GM18951 (cell line): Measurements from ENCODE around the gene POT1.
"Not testable (repeated sequence)": the region's sequence is repeated elsewhere in the genome, so short reads cannot be mapped to it uniquely, and the experiment has no call there.

Source experiments
- POLR2A ChIP-seq: IDR thresholded peaks from 4 replicates; pipeline ENCODE4 v1.6.1; 2011; ENCODE audit warnings: mild to moderate bottlenecking; ENCODE audit not compliant: insufficient read length, insufficient read depth; ENCODE audit errors: extremely low read depth
- in situ Hi-C: fragments of 300-500 bp; cut with MboI; formaldehyde crosslinking; loops from one replicate; pipeline ENCODE4 v1.12.0; 2022; ENCODE audit warnings: low sequenced_read_pairs, mixed read lengths, inconsistent platforms; ENCODE audit not compliant: unreplicated experiment

The POT1 gene, protein sequence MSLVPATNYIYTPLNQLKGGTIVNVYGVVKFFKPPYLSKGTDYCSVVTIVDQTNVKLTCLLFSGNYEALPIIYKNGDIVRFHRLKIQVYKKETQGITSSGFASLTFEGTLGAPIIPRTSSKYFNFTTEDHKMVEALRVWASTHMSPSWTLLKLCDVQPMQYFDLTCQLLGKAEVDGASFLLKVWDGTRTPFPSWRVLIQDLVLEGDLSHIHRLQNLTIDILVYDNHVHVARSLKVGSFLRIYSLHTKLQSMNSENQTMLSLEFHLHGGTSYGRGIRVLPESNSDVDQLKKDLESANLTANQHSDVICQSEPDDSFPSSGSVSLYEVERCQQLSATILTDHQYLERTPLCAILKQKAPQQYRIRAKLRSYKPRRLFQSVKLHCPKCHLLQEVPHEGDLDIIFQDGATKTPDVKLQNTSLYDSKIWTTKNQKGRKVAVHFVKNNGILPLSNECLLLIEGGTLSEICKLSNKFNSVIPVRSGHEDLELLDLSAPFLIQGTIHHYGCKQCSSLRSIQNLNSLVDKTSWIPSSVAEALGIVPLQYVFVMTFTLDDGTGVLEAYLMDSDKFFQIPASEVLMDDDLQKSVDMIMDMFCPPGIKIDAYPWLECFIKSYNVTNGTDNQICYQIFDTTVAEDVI

DNA sequence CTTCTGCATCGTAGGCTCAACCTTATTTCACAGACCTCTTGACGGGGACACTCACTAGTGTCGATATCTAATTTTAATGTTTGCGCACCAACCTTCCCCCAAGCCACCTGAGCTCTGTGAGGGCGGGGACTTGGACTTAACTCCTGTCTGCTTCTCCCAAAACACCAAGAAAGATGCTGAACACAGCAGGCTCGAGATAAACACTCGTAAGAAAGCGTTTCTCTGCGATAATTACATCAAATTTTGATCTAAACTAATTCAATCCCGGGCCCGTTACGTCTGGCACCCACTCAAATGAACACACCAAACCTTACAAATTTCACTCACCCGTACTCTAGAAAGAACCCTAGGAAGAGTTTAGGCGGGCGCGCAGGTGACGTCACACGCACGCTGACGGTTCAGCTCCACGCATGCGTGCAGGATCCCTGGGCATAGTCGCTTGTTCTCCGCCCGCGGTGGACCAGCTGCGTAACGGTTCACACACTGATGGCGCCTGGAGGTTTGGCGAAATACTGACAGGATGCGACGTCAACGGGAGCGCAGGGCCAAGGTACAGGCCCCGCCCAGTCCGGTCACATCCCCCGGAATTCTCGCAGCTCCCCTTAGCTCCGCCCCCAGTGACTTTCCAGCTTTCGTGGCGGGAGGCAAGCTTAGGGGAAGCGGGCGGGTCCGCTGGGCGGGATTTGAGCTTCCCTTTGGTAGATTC, at the start of gene POT1:
Gene POT1, minus strand, starts transcription at position 359 of the 706 bp plus-strand sequence. CDS start 32,652 bp downstream, outside the sequence.
- in situ Hi-C loops, result no loop called here
- TF ChIP-seq POLR2A, result peak; percentile 77

DNA sequence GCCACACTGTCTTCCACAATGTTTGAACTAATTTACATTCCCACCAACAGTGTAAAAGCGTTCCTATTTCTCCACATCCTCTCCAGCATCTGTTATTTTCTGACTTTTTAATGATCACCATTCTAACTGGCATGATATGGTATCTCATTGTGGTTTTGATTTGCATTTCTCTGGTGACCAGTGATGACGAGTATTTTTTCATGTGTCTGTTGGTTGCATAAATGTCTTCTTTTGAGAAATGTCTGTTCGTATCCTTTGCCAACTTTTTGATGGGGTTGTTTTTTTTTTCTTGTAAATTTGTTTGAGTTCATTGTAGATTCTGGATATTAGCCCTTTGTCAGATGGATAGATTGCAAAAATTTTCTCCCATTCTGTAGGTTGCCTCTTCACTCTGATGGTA, 45.5 kb upstream of the POT1 start:
- in situ Hi-C loops, result not testable (repeated sequence)

DNA sequence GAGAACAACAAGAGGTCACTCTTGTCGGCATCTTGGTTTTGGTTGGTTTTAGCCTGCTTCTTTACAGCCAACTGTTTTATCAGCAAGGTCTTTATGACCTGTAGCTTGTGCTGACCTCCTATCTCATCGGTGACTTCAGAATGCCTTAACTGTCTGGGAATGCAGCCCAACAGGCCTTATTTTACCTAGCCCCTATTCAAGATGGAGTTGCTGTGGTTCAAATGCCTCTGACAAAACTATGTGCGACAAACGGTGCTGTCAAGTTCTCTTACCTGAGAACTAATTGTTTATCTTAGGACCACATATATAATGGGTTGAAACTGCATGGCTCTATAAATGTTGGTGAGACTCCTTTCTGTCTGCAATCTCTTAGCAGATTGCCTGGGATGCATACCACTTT, 35.9 kb upstream of the POT1 start:
- no peak for TF ChIP-seq POLR2A
- in situ Hi-C loops, result no loop called here

DNA sequence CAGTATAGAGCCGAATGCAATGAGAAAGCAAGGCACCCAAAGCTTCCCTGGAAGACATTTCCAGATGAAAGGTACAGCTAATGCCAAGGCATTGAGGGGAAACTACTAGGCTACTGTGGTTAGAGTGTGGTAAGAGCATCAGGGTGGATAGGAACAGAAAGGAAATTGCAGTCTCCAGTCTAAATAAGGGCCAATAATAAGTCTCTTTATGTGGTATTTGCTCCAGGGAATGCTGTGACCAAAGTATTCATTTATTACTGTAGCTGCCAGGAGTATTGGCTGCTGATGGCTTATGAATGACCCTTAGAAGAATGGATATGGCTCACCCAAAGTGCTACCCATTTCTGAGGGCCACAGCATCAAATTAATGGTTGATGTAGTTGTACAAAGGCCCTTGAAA, 30.1 kb upstream of the POT1 start:
- TF ChIP-seq POLR2A, result no peak
- in situ Hi-C loops, result no loop called here

DNA sequence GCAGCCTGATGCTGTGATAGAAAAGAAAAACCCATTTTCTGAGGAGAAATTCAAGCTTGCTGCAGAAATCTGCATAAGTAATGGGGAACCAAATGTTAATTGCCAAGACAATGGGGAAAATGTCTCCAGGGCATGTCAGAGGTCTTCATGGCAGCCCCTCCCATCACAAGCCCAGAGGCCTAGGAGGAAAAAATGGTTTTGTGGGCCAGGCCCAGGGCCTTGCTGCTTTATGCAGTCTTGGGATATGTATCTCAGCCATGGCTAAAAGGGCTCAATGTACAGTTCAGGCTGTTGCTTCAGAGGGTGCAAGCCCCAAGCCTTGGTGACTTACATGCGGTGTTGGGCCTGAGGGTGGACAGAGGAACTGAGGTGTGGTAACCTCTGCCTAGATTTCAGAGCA, 28.3 kb upstream of the POT1 start:
- in situ Hi-C loops, result not testable (repeated sequence)

DNA sequence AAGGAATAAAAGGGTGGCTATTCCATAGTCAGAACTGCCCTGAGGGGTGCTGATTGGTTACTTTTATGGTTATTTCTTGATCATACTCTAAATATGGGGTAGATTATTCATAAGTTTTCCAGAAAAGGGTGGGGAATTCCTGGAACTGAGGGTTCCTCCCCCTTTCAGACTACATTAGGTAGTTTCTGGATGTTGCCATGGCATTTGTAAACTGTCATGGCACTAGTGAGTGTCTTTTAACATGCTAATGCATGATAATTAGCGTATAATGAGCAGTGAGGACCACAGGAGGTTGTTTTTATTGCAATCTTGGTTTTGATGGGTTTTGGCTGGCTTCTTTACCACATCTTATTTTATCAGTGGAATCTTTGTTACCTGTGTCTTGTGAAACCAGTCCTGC, 26.5 kb upstream of the POT1 start:
- in situ Hi-C loops, result no loop called here
- TF ChIP-seq POLR2A, result no peak

DNA sequence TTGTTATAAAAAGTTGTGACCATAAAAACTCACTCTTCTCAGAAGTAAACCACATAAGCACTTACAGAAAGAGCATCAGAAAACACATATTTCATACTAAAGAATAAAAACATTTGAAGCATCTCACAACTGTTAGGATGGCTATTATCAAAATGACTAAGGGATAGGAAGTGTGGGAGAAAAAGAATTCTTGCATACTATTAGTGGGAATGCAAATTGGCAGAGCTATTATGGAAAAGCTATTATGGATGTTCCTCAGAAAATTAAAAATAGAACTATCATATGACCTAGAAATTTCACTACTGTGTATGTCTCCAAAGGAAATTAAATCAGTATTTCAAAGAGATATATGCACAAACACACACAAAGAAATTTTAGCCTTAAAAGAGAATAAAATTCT, 25.2 kb upstream of the POT1 start:
- in situ Hi-C loops, result no loop called here
- TF ChIP-seq POLR2A, result no peak

DNA sequence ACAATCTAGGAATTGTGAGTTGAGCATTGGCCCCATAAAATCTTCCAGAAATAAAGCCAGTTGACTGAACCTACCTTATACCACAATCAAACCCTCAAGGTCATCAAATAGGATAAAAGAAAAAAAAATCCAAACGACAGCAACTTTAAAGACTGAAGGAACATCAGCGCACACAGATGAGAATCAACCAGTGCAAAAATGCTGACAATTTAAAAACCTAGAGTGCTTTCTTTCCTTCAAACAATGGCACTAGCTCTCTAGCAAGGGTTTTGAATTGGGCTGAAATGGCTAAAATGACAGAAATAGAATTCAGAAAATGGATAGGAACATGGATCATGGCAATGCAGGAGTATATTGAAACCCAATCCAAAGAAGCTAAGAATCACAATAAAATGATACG, 16.1 kb upstream of the POT1 start:
- in situ Hi-C loops, result no loop called here
- no peak for TF ChIP-seq POLR2A

DNA sequence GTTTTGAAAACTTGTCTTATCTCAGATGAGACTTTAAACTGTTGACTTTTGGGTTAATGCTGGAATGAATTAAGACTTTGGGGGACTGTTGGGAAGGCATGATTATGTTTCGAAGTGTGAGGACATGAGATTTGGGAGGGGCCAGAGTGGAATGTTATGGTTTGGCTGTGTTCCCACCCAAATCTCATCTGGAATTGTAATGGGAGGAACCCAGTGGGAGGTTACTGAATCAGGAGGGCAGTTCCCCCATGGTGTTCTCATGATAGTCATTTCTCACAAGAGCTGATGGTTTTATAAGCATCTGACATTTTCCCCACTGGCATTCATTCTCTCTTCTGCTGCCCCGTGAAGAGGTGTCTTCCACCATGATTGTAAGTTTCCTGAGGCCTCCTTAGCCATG, 13.8 kb upstream of the POT1 start:
- TF ChIP-seq POLR2A, result no peak
- in situ Hi-C loops, result no loop called here

DNA sequence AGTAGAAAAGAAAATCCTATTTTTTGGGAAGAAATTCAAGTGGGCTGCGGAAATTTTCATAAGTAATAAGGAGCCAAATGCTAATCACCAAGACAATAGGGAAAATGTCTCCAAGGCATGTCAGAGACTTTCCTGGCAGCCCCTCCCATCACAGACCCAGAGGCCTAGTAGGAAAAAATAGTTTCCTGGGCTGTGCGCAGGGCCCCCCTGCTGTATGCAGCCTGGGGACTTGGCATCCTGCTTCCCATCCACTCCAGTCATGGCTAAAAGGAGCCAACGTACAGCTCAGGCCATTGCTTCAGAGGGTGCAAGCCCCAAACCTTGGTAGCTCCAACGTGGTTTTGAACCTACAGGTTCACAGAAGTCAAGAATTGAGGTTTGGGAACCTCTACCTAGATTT, 12.8 kb upstream of the POT1 start:
- in situ Hi-C loops, result no loop called here
- TF ChIP-seq POLR2A, result no peak

DNA sequence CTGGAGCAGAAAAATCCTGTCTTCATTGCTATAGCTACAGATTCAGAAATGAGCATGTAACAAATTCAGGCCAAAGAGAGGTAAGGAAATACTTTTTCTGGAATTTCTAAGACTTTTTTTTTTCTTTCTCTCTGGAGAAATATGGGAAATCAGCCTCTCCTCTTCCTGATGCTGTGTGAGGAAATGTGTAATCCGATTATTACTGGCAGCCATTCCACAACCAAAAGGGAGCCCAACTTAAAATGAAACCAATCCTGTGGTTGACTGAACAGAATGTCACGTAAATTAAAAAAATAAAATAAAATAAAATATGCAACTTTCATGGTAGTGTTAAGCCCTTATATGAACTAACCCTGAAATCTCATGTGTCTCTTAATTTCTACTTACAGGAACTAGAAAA, 10.7 kb upstream of the POT1 start:
- in situ Hi-C loops, result no loop called here
- TF ChIP-seq POLR2A, result no peak

DNA sequence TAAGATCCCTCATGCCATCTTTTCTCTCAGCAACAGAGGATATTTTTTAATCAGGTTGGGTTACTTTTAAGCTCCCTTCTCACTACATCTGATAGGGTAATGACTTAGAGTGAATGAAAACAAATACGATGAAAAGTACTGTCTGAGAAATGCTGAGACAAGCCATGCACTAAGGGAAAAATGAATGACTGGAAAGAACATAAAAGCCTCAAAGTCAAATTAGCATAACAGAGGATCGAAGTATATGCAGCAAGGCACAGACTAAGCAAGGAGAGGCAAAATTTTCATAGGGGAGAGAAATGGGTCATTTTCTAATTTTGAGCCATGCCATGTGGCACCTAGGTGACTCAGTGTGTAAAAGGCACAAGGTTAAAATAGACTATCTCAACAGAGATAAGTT, 8.5 kb upstream of the POT1 start:
- in situ Hi-C loops, result no loop called here
- TF ChIP-seq POLR2A, result no peak

DNA sequence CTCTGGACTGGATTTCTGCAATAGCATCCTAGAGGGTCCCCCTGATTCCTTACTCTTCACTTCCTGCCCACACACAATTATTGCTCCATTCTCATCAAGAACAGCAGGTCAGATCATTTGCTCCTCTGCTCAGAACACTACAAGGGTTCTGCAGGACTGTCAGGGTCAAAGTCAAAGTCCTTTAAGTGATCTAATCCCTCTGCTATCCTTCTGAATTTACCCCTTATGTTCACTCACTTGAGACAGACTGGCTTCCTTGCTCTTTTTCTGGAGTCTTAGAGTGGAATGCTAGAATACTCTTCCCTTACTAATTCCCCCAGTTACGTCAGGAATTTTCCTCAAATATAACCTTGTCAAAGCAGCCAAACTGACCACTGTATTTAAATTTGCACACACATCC, 7.5 kb upstream of the POT1 start:
- no peak for TF ChIP-seq POLR2A
- in situ Hi-C loops, result no loop called here

DNA sequence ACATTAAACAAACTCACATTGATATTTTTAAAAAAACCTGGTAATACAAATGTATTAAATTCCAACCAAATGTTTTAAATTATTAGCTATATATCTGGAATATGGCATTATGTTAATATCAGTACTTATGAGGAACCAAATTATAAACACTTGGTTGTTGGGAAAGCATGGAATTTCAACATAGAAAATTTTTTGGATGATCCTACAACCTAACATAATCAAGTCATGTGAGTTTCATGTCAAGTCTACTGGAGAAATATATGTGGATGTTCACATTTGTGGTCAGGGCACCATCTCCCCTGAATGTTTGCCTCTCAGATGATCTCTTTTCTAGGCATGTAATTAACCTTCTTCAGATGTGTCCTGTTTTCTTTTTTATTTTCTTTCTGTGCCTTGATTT, 5.2 kb upstream of the POT1 start:
- no peak for TF ChIP-seq POLR2A
- in situ Hi-C loops, result no loop called here
